GM12878 (cell line): ENCODE data around the gene GBP6. TPM values are rescaled to one million over a fixed set of nuclear protein-coding genes. Genes with fewer than 3 reads are reported as not detected.

Source experiments
- ATAC-seq: fragments of 200-7000 bp; cut with Tn5 transposase; 3 replicates; pipeline ENCODE4 v1.9.1; 2020; ENCODE audit warnings: mild to moderate bottlenecking, moderate library complexity
- BruUV-seq: library from RNA; stranded (reverse); fragments of 400-500 nt; replicated peaks from 2 replicates; lab custom pipeline; 2021; lab: Mats Ljungman, UMichigan
- CTCF ChIA-PET: fragments of 300-600 bp; sonication (Branson Sonifier 250); formaldehyde crosslinking; extraction: SDS; loops from one replicate; lab custom pipeline; 2021; ENCODE audit warnings: inconsistent platforms; lab: Yijun Ruan, JAX
- POLR2A ChIA-PET: fragments of 350-600 bp; formaldehyde crosslinking; extraction: SDS; loops from one replicate; lab custom pipeline; 2021; ENCODE audit warnings: inconsistent platforms; lab: Charles Lee
- RAD21 ChIA-PET: fragments of 300-600 bp; sonication (Branson Sonifier 250); formaldehyde crosslinking; loops from one replicate; lab custom pipeline; 2023; ENCODE audit warnings: antibody characterized with exemption; ENCODE audit not compliant: unreplicated experiment; lab: Charles Lee
- SMC1A ChIA-PET: fragments of 300-600 bp; sonication (Branson Sonifier 250); formaldehyde crosslinking; loops from one replicate; lab custom pipeline; 2023; ENCODE audit not compliant: unreplicated experiment, uncharacterized antibody; lab: Charles Lee
- DNase-seq: peaks from one replicate; pipeline ENCODE4 v3.0.0-alpha.2; 2011; ENCODE audit warnings: low read depth, low spot score
- FAIRE-seq: peaks from 3 replicates; lab custom pipeline; 2011; peaks lifted over from hg19 to GRCh38; lab: Jason Lieb, UNC
- H2AFZ ChIP-seq: 2 replicates; pipeline ENCODE4 v1.6.0; 2011; ENCODE audit warnings: low read depth, low read length, control low read depth; ENCODE audit not compliant: control insufficient read depth
- H3K27ac ChIP-seq: 2 replicates; pipeline ENCODE4 v1.5.1; 2011; ENCODE audit warnings: control low read depth; ENCODE audit not compliant: control insufficient read depth, insufficient read depth
- H3K27me3 ChIP-seq, 2 experiments: replicated peaks in 1 of 2; 2 replicates each; pipeline versions ENCODE4 v1.6.0 to v1.6.1; 2011; ENCODE audit warnings: low read length in 1 of 2; ENCODE audit not compliant: control insufficient read depth in 2 of 2, insufficient read depth in 2 of 2
- H3K36me3 ChIP-seq, 2 experiments: 2 replicates each; pipeline ENCODE4 v1.5.1; 2011; ENCODE audit warnings: low read length in 1 of 2; ENCODE audit not compliant: control insufficient read depth in 2 of 2, insufficient read depth in 2 of 2
- H3K4me1 ChIP-seq: 2 replicates; pipeline ENCODE4 v1.6.1; 2011; ENCODE audit warnings: mild to moderate bottlenecking, low read length, moderate library complexity, mixed read lengths; ENCODE audit not compliant: control insufficient read depth, insufficient read depth
- H3K4me2 ChIP-seq: 2 replicates; pipeline ENCODE4 v1.6.0; 2011; ENCODE audit warnings: control low read depth; ENCODE audit not compliant: control insufficient read depth, insufficient read depth
- H3K4me3 ChIP-seq: fragments of 200-600 bp; sonication (generic); 2 replicates; pipeline ENCODE4 v1.5.1; 2016
- H3K79me2 ChIP-seq: 2 replicates; pipeline ENCODE4 v1.6.0; 2011; ENCODE audit warnings: low read length; ENCODE audit not compliant: control insufficient read depth, insufficient read depth
- H3K9ac ChIP-seq: 2 replicates; pipeline ENCODE4 v1.8.0; 2011; ENCODE audit warnings: low read length, control low read depth, mixed read lengths; ENCODE audit not compliant: control insufficient read depth, insufficient read depth
- H3K9me3 ChIP-seq: replicated peaks from 3 replicates; pipeline ENCODE4 v1.5.1; 2011; ENCODE audit warnings: mild to moderate bottlenecking, low read length; ENCODE audit not compliant: control insufficient read depth, insufficient read depth
- H4K20me1 ChIP-seq: 2 replicates; pipeline ENCODE4 v1.6.0; 2011; ENCODE audit not compliant: control insufficient read depth, insufficient read depth
- BCL3 ChIP-seq: IDR thresholded peaks from 2 replicates; pipeline ENCODE4 v1.6.1; 2011; ENCODE audit warnings: borderline replicate concordance, low read depth, mild to moderate bottlenecking, moderate library complexity, low read length; ENCODE audit not compliant: insufficient read depth, poor library complexity, severe bottlenecking
- CEBPZ ChIP-seq: fragments of 150-350 bp; IDR thresholded peaks from 2 replicates; pipeline ENCODE4 v1.6.1; 2016; ENCODE audit warnings: low read depth, low read length
- ETV6 ChIP-seq, 2 experiments: fragments of 450-650 bp in 1 of 2; IDR thresholded peaks in 1 of 2; conservative IDR thresholded peaks in 1 of 2; 2 replicates each; pipeline ENCODE4 v1.6.1; 2014; ENCODE audit warnings: antibody characterized with exemption in 1 of 2, borderline replicate concordance in 1 of 2, low read depth in 1 of 2, mild to moderate bottlenecking in 1 of 2, moderate library complexity in 1 of 2
- HSF1 ChIP-seq: fragments of 150-350 bp; IDR thresholded peaks from 2 replicates; pipeline ENCODE4 v1.6.1; 2014; ENCODE audit warnings: mild to moderate bottlenecking, low read depth, low read length
- MXI1 ChIP-seq: fragments of 150-350 bp; IDR thresholded peaks from 2 replicates; pipeline ENCODE4 v1.6.1; 2011; ENCODE audit warnings: low read depth, mild to moderate bottlenecking, inconsistent platforms, low read length, improper control_type of control experiment
- NFIC ChIP-seq: IDR thresholded peaks from 2 replicates; pipeline ENCODE4 v1.6.1; 2012; ENCODE audit warnings: low read depth, mild to moderate bottlenecking, inconsistent platforms, low read length, moderate library complexity
- NFYB ChIP-seq: IDR thresholded peaks from 2 replicates; pipeline ENCODE4 v1.6.1; 2011; ENCODE audit warnings: low read depth, mild to moderate bottlenecking, low read length, improper control_type of control experiment, moderate library complexity; ENCODE audit not compliant: insufficient read depth
- POLR2A ChIP-seq: IDR thresholded peaks from 2 replicates; pipeline ENCODE4 v1.6.1; 2011; ENCODE audit warnings: low read depth, mild to moderate bottlenecking, low read length
- SMAD5 ChIP-seq: IDR thresholded peaks from 2 replicates; pipeline ENCODE4 v1.6.1; 2016; ENCODE audit warnings: antibody characterized with exemption, low read depth
- SREBF1 ChIP-seq: IDR thresholded peaks from 2 replicates; pipeline ENCODE4 v1.6.1; 2012; ENCODE audit warnings: mild to moderate bottlenecking, low read length
- ZNF622 ChIP-seq: fragments of 450-650 bp; IDR thresholded peaks from 2 replicates; pipeline ENCODE4 v1.6.1; 2017; ENCODE audit warnings: mild to moderate bottlenecking, inconsistent platforms
- ZSCAN29 ChIP-seq: fragments of 450-650 bp; IDR thresholded peaks from 2 replicates; pipeline ENCODE4 v1.6.1; 2017; ENCODE audit warnings: mild to moderate bottlenecking, moderate library complexity
- in situ Hi-C: fragments of 300-500 bp; cut with MboI; formaldehyde crosslinking; loops from 9 replicates; pipeline ENCODE4 v1.14.3; 2018; ENCODE audit warnings: mixed read lengths
- intact Hi-C: fragments of 100-400 bp; cut with micrococcal nuclease; formaldehyde crosslinking; loops from one replicate; pipeline ENCODE4 v1.14.2; 2022; ENCODE audit not compliant: unreplicated experiment
- polyA plus RNA-seq, 11 experiments: library from polyadenylated mRNA; depleted of rRNA in 4 of 11; unstranded in 6 of 11; stranded (reverse) in 5 of 11; fragments of >200 nt; fragmentation: Nextera tagmentation in 4 of 11; fragmentation: Illumina TruSeq in 1 of 11; extraction: Ambion mirVana in 4 of 11; extraction: Trizol in 1 of 11; gene quantifications; 1 replicate in 1 of 11; 2 replicates in 10 of 11; pipeline versions ENCODE4 v1.2.1 to v1.2.3, GENCODE V29; 2011 to 2016; ENCODE audit warnings: inconsistent platforms in 2 of 11, missing spikeins in 2 of 11, low read depth in 1 of 11
- total RNA-seq, 4 experiments: library from RNA; depleted of rRNA in 3 of 4; stranded (reverse); fragments of >200 nt in 3 of 4; fragmentation: Illumina TruSeq in 1 of 4; extraction: Trizol in 1 of 4; gene quantifications; 2 replicates each; pipeline versions ENCODE4 v1.2.1 to v1.2.3, GENCODE V29; 2013 to 2021
- TF ChIP-seq, protein P1 (sequence below): fragments of 450-650 bp; IDR thresholded peaks from 2 replicates; pipeline ENCODE4 v1.6.1; 2014; ENCODE audit warnings: mild to moderate bottlenecking

GBP6 gene
- total and polyA plus RNA-seq, 10 of the 15 experiments (the other 5 are each of a cell fraction or from before 2014, with no cell fraction given) = 0.03 to 2.7 (median 0.05) TPM; not detected in 6

DNA sequence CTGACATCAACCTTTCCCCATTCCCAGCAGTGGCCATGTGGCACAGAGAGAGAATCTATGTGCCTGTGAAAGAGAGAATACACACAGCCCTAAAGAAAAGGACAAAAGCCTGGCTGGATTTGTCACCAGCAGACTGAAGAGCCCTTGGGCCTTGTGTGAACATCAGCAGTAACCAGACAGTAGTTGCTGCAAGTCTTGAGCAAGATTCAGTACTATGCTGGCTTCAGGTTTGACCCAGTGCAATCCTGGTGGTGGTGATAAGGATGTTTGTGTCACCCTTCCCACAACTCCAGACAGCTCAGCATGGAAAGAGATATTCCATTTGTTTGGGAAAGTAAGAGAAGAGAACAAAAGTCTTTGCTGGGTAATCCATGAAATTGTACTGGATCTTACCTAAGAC lies 28.4 kb upstream of the GBP6 start:
- ChIA-PET SMC1A (no interaction called here), CTCF (no interaction called here), POLR2A (no interaction called here), RAD21 (no interaction called here)
- BruUV-seq = no TSS peak
- ATAC-seq (no peak), FAIRE-seq (no peak), DNase-seq (no peak)
- Histone ChIP-seq H3K27ac (no peak overlapping the region), H3K4me2 (no peak overlapping the region), H3K36me3 (no peaks in the 10 kb centered on the region), H3K4me3 (no peak overlapping the region), H3K4me1 (no peaks in the 10 kb centered on the region), H3K9ac (no peak overlapping the region), H3K27me3 (no peaks in the 10 kb centered on the region; a peak in 1 of 4 replicates), H2AFZ (no peak overlapping the region), H3K9me3 (no peaks in the 10 kb centered on the region; the same call in 2 of the 3 replicates), H4K20me1 (no peaks in the 10 kb centered on the region), H3K79me2 (no peaks in the 10 kb centered on the region)
- intact Hi-C loops (no loop called here), in situ Hi-C loops (no loop called here)
- TF ChIP-seq HSF1 = no peak
- TF ChIP-seq ZNF622 = no peak
- no peak for TF ChIP-seq POLR2A
- TF ChIP-seq NFYB = no peak
- TF ChIP-seq SREBF1 = no peak
- TF ChIP-seq SMAD5 = no peak
- TF ChIP-seq ETV6 (conservative IDR thresholded peaks at IDR 0.05 in 1 of 2, IDR thresholded peaks at IDR 0.05 in 1 of 2; ENCODE audit: borderline replicate concordance in 1 of 2, low read depth in 1 of 2) = no peak
- no peak for TF ChIP-seq BCL3
- TF ChIP-seq NFIC = no peak
- TF ChIP-seq, protein P1, sequence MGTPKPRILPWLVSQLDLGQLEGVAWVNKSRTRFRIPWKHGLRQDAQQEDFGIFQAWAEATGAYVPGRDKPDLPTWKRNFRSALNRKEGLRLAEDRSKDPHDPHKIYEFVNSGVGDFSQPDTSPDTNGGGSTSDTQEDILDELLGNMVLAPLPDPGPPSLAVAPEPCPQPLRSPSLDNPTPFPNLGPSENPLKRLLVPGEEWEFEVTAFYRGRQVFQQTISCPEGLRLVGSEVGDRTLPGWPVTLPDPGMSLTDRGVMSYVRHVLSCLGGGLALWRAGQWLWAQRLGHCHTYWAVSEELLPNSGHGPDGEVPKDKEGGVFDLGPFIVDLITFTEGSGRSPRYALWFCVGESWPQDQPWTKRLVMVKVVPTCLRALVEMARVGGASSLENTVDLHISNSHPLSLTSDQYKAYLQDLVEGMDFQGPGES = no peak
- TF ChIP-seq CEBPZ = no peak
- no peak for TF ChIP-seq ZSCAN29
- TF ChIP-seq MXI1 = no peak
